ENCODE data around the gene SYT8.

GRCh38 chr11:1812274-1812673 is 22.5 kb upstream of the SYT8 start:
- TF ChIP-seq CTCF (conservative IDR thresholded peaks at IDR 0.05 in 1 of 2, IDR thresholded peaks at IDR 0.05 in 1 of 2; ENCODE audit: extremely low read depth in 1 of 2, insufficient read depth in 1 of 2, low read depth in 1 of 2, low read length in 2 of 2) (no peak), EZH2 (IDR thresholded peaks at IDR 0.05; ENCODE audit: borderline replicate concordance, low read length) (no peak)

Data from mammary epithelial cell (primary cell).